K562 (cell line): ENCODE data around the gene TMEM53. TPM values are rescaled to one million over a fixed set of nuclear protein-coding genes. Genes with fewer than 3 reads are reported as not detected.
A peak's percentile ranks its signal among the peaks of the same experiment; 100 is the strongest.

ENCODE experiments used
- ATAC-seq: fragments of 200-7000 bp; cut with Tn5 transposase; 3 replicates; pipeline ENCODE4 v1.9.1; 2020; ENCODE audit warnings: moderate library complexity
- BruUV-seq: library from RNA; stranded (reverse); fragments of 400-500 nt; replicated peaks from 2 replicates; lab custom pipeline; 2021; lab: Mats Ljungman, UMichigan
- CTCF ChIA-PET: fragments of 300-600 bp; formaldehyde crosslinking; extraction: SDS; loops from one replicate; lab custom pipeline; 2021; ENCODE audit warnings: low intra/inter-chr PET ratio; lab: Yijun Ruan, JAX
- POLR2A ChIA-PET: fragments of 300-600, 350-650 bp; sonication (Branson Sonifier 250); formaldehyde crosslinking; extraction: SDS; loops from one replicate; lab custom pipeline; 2021; ENCODE audit warnings: antibody characterized with exemption, inconsistent platforms; lab: Yijun Ruan, JAX
- DNase-seq, 4 experiments: peaks; one replicate each; pipeline versions ENCODE4 v3.0.0 to v3.0.0-alpha.2; 2011 to 2018; ENCODE audit warnings: low spot score in 3 of 4, mixed read lengths in 3 of 4; ENCODE audit errors: extremely low read depth in 1 of 4
- FAIRE-seq: peaks from 2 replicates; lab custom pipeline; 2011; peaks lifted over from hg19 to GRCh38; lab: Jason Lieb, UNC
- H2AFZ ChIP-seq: 2 replicates; pipeline ENCODE4 v1.6.0; 2011; ENCODE audit warnings: low read depth, low read length, control low read depth, inconsistent platforms
- H3K27ac ChIP-seq: fragments of 200-600 bp; 3 replicates; pipeline ENCODE4 v1.8.0; 2011; ENCODE audit warnings: low read depth, mild to moderate bottlenecking, control low read depth, inconsistent platforms, low read length, moderate library complexity, mixed read lengths; ENCODE audit errors: extremely low read depth
- H3K27me3 ChIP-seq, 2 experiments: fragments of 300-600 bp in 1 of 2; 2 replicates in 1 of 2; 3 replicates in 1 of 2; pipeline versions ENCODE4 v1.6.0 to v1.8.0; 2011; ENCODE audit warnings: inconsistent platforms in 2 of 2, low read length in 2 of 2, mild to moderate bottlenecking in 1 of 2, mixed read lengths in 1 of 2, moderate library complexity in 1 of 2; ENCODE audit not compliant: control insufficient read depth in 2 of 2, insufficient read depth in 2 of 2
- H3K36me3 ChIP-seq: fragments of 300-600 bp; 3 replicates; pipeline ENCODE4 v1.8.0; 2011; ENCODE audit warnings: mild to moderate bottlenecking, low read length, inconsistent platforms; ENCODE audit not compliant: control insufficient read depth, insufficient read depth
- H3K4me1 ChIP-seq, 2 experiments: fragments of 200-600 bp in 1 of 2; replicated peaks in 1 of 2; 2 replicates in 1 of 2; 3 replicates in 1 of 2; pipeline versions ENCODE4 v1.5.1 to v1.8.0; 2011; ENCODE audit warnings: inconsistent platforms in 2 of 2, low read length in 2 of 2, mild to moderate bottlenecking in 1 of 2, mixed read lengths in 1 of 2, moderate library complexity in 1 of 2; ENCODE audit not compliant: control insufficient read depth in 2 of 2, insufficient read depth in 2 of 2
- H3K4me2 ChIP-seq: 2 replicates; pipeline ENCODE4 v1.6.1; 2011; ENCODE audit warnings: low read length, control low read depth, inconsistent platforms, mixed read lengths; ENCODE audit not compliant: insufficient read depth
- H3K4me3 ChIP-seq: fragments of 200-600 bp; sonication (generic), shearing (Covaris generic); 2 replicates; pipeline ENCODE4 v1.5.1; 2016; ENCODE audit warnings: control low read depth, inconsistent platforms
- H3K79me2 ChIP-seq: fragments of 200-600 bp; 3 replicates; pipeline ENCODE4 v1.8.0; 2011; ENCODE audit warnings: low read length, inconsistent platforms; ENCODE audit not compliant: control insufficient read depth, insufficient read depth
- H3K9ac ChIP-seq, 2 experiments: 2 replicates each; pipeline versions ENCODE4 v1.6.0 to v1.6.1; 2011; ENCODE audit warnings: low read depth in 2 of 2, low read length in 2 of 2, control low read depth in 1 of 2, inconsistent platforms in 1 of 2, mild to moderate bottlenecking in 1 of 2, mixed read lengths in 1 of 2; ENCODE audit not compliant: insufficient read depth in 1 of 2
- H3K9me1 ChIP-seq: one replicate; pipeline ENCODE4 v1.6.0; 2011; ENCODE audit warnings: inconsistent platforms, mild to moderate bottlenecking, low read length, moderate library complexity; ENCODE audit not compliant: control insufficient read depth, insufficient read depth
- H3K9me3 ChIP-seq: replicated peaks from 2 replicates; pipeline ENCODE4 v1.5.1; 2011; ENCODE audit warnings: low read depth, low read length, inconsistent platforms; ENCODE audit not compliant: control insufficient read depth, insufficient read depth
- H4K20me1 ChIP-seq: replicated peaks from 2 replicates; pipeline ENCODE4 v1.6.1; 2011; ENCODE audit warnings: low read length, inconsistent platforms, mixed read lengths; ENCODE audit not compliant: control insufficient read depth, insufficient read depth
- BRD4 ChIP-seq: fragments of 200-600 bp; sonication (generic); IDR thresholded peaks from 2 replicates; pipeline ENCODE4 v1.6.1; 2017; ENCODE audit warnings: inconsistent platforms
- BRD9 ChIP-seq: fragments of 450-650 bp; IDR thresholded peaks from 2 replicates; pipeline ENCODE4 v1.6.1; 2018; ENCODE audit warnings: low read depth; ENCODE audit not compliant: partially characterized antibody
- CEBPG ChIP-seq, 3 experiments: fragments of 200-800 bp in 1 of 3; sonication (Bioruptor generic) in 1 of 3; sonication (generic) in 1 of 3; formaldehyde crosslinking in 1 of 3; IDR thresholded peaks in 2 of 3; conservative IDR thresholded peaks in 1 of 3; 2 replicates each; pipeline versions ENCODE4 v1.6.1 to v1.8.0; 2016 to 2022; ENCODE audit warnings: missing compliant biosample characterization in 2 of 3, missing genetic modification characterization in 2 of 3, mild to moderate bottlenecking in 1 of 3, missing genetic modification reagents in 1 of 3
- ELF1 ChIP-seq: fragments of 200-800 bp; sonication (Bioruptor generic); IDR thresholded peaks from 2 replicates; pipeline ENCODE4 v1.6.1; 2016; ENCODE audit warnings: missing genetic modification characterization, missing compliant biosample characterization
- KDM2B ChIP-seq: fragments of 250-450 bp; sonication (Bioruptor Pico); IDR thresholded peaks from 2 replicates; pipeline ENCODE4 v1.8.0; 2021; ENCODE audit warnings: mild to moderate bottlenecking, moderate library complexity
- NFRKB ChIP-seq: fragments of 450-650 bp; IDR thresholded peaks from 2 replicates; pipeline ENCODE4 v1.6.1; 2016; ENCODE audit warnings: low read depth
- TEAD1 ChIP-seq, 2 experiments: fragments of 450-650 bp in 1 of 2; sonication (generic) in 1 of 2; formaldehyde crosslinking; IDR thresholded peaks; 2 replicates each; pipeline versions ENCODE4 v1.4.0 to v1.8.0; 2020 to 2022; ENCODE audit warnings: mild to moderate bottlenecking in 2 of 2, missing genetic modification reagents in 1 of 2
- ZNF12 ChIP-seq: sonication (generic); formaldehyde crosslinking; IDR thresholded peaks from 2 replicates; pipeline ENCODE4 v1.4.0; 2020; ENCODE audit warnings: mild to moderate bottlenecking, missing genetic modification reagents
- ZNF584 ChIP-seq: fragments of 200-800 bp; sonication (Bioruptor generic); IDR thresholded peaks from 2 replicates; pipeline ENCODE4 v1.6.1; 2016; ENCODE audit warnings: low read depth, mild to moderate bottlenecking, missing genetic modification characterization, missing compliant biosample characterization
- ZNF644 ChIP-seq: fragments of 200-800 bp; sonication (Bioruptor generic); IDR thresholded peaks from 2 replicates; pipeline ENCODE4 v1.6.1; 2016; ENCODE audit warnings: low read depth, missing genetic modification characterization, missing compliant biosample characterization
- WGBS: fragments of 100-300 bp; shearing (Covaris generic); methylation state at CpG from one replicate; pipeline ENCODE4 v1.1.6; 2016; ENCODE audit warnings: low coverage, mixed read lengths; ENCODE audit not compliant: insufficient coverage; ENCODE audit errors: missing lambda C conversion rate; 5-methylcytosine and 5-hydroxymethylcytosine counted together
- in situ Hi-C: fragments of 300-500 bp; cut with MboI; formaldehyde crosslinking; loops from 4 replicates; pipeline ENCODE4 v1.15.0; 2018; ENCODE audit warnings: inconsistent platforms, mixed read lengths
- intact Hi-C: fragments of 100-400 bp; cut with micrococcal nuclease; formaldehyde crosslinking; loops from 2 replicates; pipeline ENCODE4 v1.14.2; 2022
- polyA plus RNA-seq, 8 experiments: library from polyadenylated mRNA; depleted of rRNA in 4 of 8; stranded (reverse) in 5 of 8; unstranded in 3 of 8; fragments of >200 nt; fragmentation: Nextera tagmentation in 2 of 8; fragmentation: Illumina TruSeq in 1 of 8; extraction: Ambion mirVana in 2 of 8; extraction: Trizol in 1 of 8; gene quantifications; 2 replicates each; pipeline versions ENCODE4 v1.2.1 to v1.2.3, GENCODE V29; 2011 to 2014; ENCODE audit warnings: inconsistent platforms in 1 of 8, missing spikeins in 1 of 8
- total RNA-seq, 7 experiments: library from RNA; depleted of rRNA in 6 of 7; stranded (reverse); fragments of >200 nt in 6 of 7; fragmentation: Illumina TruSeq in 2 of 7; extraction: Trizol in 2 of 7; gene quantifications; 2 replicates each; pipeline versions ENCODE4 v1.2.1 to v1.2.3, GENCODE V29; 2011 to 2021; ENCODE audit warnings: low replicate concordance in 1 of 7
- TF ChIP-seq, protein P1 (sequence below): fragments of 450-650 bp; IDR thresholded peaks from 2 replicates; pipeline ENCODE4 v1.6.1; 2016
- TF ChIP-seq, protein P2 (sequence below): sonication (generic); formaldehyde crosslinking; IDR thresholded peaks from 2 replicates; pipeline ENCODE4 v1.4.0; 2020; ENCODE audit warnings: mild to moderate bottlenecking, missing genetic modification reagents
- TF ChIP-seq, protein P3 (sequence below): sonication (generic); formaldehyde crosslinking; IDR thresholded peaks from 2 replicates; pipeline ENCODE4 v1.8.0; 2022; ENCODE audit warnings: missing genetic modification reagents, mild to moderate bottlenecking, moderate library complexity, borderline replicate concordance
- TF ChIP-seq, protein P4 (sequence below): fragments of 450-650 bp; conservative IDR thresholded peaks from 2 replicates; pipeline ENCODE4 v1.6.1; 2016; ENCODE audit warnings: missing genetic modification characterization, low read depth, mild to moderate bottlenecking, missing compliant biosample characterization, moderate library complexity
- TF ChIP-seq, protein P5 (sequence below): sonication (generic); formaldehyde crosslinking; IDR thresholded peaks from 2 replicates; pipeline ENCODE4 v1.8.0; 2022; ENCODE audit warnings: mild to moderate bottlenecking, missing genetic modification reagents

Gene TMEM53
- total and polyA plus RNA-seq, 9 of the 15 experiments (the other 6 are each of a cell fraction or from before 2014, with no cell fraction given) = 0.23 to 3.7 (median 2.0) TPM

DNA sequence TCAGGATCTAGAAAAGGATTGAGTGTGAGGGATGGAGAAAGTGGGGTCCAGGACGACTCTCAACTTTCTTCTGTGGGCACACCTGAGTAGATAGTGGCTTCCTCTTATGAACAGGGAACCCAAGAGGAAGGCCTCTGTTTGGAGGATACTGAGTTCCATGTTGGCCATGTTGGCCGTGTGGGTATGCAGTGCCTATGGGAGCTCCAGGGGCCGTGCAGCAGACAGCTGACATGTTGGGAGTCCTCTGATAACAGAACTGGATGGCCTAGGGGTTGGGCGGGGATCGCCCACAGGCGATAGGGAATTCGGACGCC lies 43.0 kb downstream of the TMEM53 start:
- TSS peak; percentile 87 for BruUV-seq
- H3K9ac ChIP-seq = peak overlapping the region; percentile 83 to 92
- peak overlapping the region; percentile 76 for H3K4me2 ChIP-seq
- ChIA-PET CTCF (no interaction called here), POLR2A (interaction anchor here (0.6 to 21.3 kb wide), 19 partner anchors 12 to 1784 kb away, joined by 3 to 328 read pairs (median 4); partner anchors contain the start of genes ARMH1, RPS8 and TMEM53)
- intact Hi-C loops = loop anchor here (10.0 kb wide), 1 partner anchor 174 kb away; the partner anchor contains the start of genes BTBD19, DYNLT4 and PLK3
- peaks cover 4% of the 10 kb centered on the region; the same call in 1 of the 2 replicates for H4K20me1 ChIP-seq
- no peaks in the 10 kb centered on the region for H3K27me3 ChIP-seq
- H3K27ac ChIP-seq = peak overlapping the region; percentile 90
- peak overlapping the region; percentile 82 for H2AFZ ChIP-seq
- no peak for ATAC-seq
- peaks cover 4% of the 10 kb centered on the region for H3K9me1 ChIP-seq
- no peaks in the 10 kb centered on the region for H3K9me3 ChIP-seq
- DNase-seq = no peak
- in situ Hi-C loops = no loop called here
- H3K4me3 ChIP-seq = peak overlapping the region; percentile 78
- peaks cover 35% of the 10 kb centered on the region for H3K36me3 ChIP-seq
- H3K4me1 ChIP-seq = peaks cover 43 to 54% of the 10 kb centered on the region in 2 experiments; a peak in 4 of 5 replicates
- H3K79me2 ChIP-seq = peaks cover 31% of the 10 kb centered on the region
- no peak for FAIRE-seq
- 5% methylated on average over 8 of the region's 8 CpGs for WGBS
- peak; percentile 41 for TF ChIP-seq BRD9
- TF ChIP-seq TEAD1 (CRISPR knock-in tag; IDR thresholded peaks at IDR 0.05) = peak in 1 of 2 experiments; percentile 49; a peak in 1 of 4 replicates
- TF ChIP-seq CEBPG (CRISPR knock-in tag; IDR thresholded peaks at IDR 0.05) = 0 out of 2 replicates have a peak, but pooled peaks have one; percentile 42
- no peak for TF ChIP-seq CEBPG (tag; conservative IDR thresholded peaks at IDR 0.05 in 1 of 2, IDR thresholded peaks at IDR 0.05 in 1 of 2)
- TF ChIP-seq, protein P1, sequence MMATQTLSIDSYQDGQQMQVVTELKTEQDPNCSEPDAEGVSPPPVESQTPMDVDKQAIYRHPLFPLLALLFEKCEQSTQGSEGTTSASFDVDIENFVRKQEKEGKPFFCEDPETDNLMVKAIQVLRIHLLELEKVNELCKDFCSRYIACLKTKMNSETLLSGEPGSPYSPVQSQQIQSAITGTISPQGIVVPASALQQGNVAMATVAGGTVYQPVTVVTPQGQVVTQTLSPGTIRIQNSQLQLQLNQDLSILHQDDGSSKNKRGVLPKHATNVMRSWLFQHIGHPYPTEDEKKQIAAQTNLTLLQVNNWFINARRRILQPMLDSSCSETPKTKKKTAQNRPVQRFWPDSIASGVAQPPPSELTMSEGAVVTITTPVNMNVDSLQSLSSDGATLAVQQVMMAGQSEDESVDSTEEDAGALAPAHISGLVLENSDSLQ = peak; percentile 46; the same call in 1 of the 2 replicates
- TF ChIP-seq, protein P2, sequence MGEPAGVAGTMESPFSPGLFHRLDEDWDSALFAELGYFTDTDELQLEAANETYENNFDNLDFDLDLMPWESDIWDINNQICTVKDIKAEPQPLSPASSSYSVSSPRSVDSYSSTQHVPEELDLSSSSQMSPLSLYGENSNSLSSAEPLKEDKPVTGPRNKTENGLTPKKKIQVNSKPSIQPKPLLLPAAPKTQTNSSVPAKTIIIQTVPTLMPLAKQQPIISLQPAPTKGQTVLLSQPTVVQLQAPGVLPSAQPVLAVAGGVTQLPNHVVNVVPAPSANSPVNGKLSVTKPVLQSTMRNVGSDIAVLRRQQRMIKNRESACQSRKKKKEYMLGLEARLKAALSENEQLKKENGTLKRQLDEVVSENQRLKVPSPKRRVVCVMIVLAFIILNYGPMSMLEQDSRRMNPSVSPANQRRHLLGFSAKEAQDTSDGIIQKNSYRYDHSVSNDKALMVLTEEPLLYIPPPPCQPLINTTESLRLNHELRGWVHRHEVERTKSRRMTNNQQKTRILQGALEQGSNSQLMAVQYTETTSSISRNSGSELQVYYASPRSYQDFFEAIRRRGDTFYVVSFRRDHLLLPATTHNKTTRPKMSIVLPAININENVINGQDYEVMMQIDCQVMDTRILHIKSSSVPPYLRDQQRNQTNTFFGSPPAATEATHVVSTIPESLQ (CRISPR knock-in tag) = 0 out of 2 replicates have a peak, but pooled peaks have one; percentile 36
- TF ChIP-seq KDM2B (CRISPR knock-in tag) = no peak
- TF ChIP-seq, protein P3, sequence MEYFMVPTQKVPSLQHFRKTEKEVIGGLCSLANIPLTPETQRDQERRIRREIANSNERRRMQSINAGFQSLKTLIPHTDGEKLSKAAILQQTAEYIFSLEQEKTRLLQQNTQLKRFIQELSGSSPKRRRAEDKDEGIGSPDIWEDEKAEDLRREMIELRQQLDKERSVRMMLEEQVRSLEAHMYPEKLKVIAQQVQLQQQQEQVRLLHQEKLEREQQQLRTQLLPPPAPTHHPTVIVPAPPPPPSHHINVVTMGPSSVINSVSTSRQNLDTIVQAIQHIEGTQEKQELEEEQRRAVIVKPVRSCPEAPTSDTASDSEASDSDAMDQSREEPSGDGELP = peak; percentile 87
- peak; percentile 81 for TF ChIP-seq NFRKB
- no peak for TF ChIP-seq ELF1 (tag)
- 0 out of 2 replicates have a peak, but pooled peaks have one; percentile 49 for TF ChIP-seq ZNF644 (tag)
- TF ChIP-seq BRD4 = no peak
- 0 out of 2 replicates have a peak, but pooled peaks have one; percentile 28 for TF ChIP-seq ZNF584 (CRISPR knock-in tag)
- TF ChIP-seq, protein P4, sequence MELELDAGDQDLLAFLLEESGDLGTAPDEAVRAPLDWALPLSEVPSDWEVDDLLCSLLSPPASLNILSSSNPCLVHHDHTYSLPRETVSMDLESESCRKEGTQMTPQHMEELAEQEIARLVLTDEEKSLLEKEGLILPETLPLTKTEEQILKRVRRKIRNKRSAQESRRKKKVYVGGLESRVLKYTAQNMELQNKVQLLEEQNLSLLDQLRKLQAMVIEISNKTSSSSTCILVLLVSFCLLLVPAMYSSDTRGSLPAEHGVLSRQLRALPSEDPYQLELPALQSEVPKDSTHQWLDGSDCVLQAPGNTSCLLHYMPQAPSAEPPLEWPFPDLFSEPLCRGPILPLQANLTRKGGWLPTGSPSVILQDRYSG (tag) = 0 out of 2 replicates have a peak, but pooled peaks have one; percentile 81
- no peak; the same call in 1 of the 2 replicates for TF ChIP-seq ZNF12 (CRISPR knock-in tag)
- TF ChIP-seq, protein P5, sequence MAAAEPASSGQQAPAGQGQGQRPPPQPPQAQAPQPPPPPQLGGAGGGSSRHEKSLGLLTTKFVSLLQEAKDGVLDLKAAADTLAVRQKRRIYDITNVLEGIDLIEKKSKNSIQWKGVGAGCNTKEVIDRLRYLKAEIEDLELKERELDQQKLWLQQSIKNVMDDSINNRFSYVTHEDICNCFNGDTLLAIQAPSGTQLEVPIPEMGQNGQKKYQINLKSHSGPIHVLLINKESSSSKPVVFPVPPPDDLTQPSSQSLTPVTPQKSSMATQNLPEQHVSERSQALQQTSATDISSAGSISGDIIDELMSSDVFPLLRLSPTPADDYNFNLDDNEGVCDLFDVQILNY = 0 out of 2 replicates have a peak, but pooled peaks have one; percentile 13
